GM21619 (cell line): Measurements from ENCODE around the gene CTBP2.
A peak's percentile ranks its signal among the peaks of the same experiment; 100 is the strongest.

Source experiments
- ATAC-seq: cut with Tn5 transposase; IDR thresholded peaks from one replicate; pipeline ENCODE4 v1.9.1; 2021; ENCODE audit not compliant: unreplicated experiment

CTBP2 gene

GRCh38 chr10:124987788-124988187, 172.6 kb downstream of the CTBP2 start:
- no peak for ATAC-seq

DNA sequence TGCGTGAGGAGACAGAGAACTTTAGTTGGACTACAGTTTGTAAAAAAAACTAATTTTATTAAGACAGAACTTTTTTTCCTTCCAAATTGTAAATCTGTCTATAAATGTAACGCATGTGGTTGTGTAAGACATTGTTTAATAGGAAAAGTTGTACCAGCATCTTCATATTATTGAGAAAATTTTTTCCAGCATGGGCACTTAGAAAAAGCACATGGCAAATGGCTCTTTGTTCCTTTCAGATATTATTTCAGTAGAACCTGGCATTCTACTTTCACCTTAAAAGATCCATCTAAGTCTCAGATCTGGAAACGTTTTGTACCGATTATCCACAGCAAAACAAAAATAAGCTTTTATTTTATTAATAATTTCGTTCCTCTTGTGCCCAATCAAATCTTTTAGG, 175.2 kb downstream of the CTBP2 start:
- ATAC-seq = no peak

GRCh38 chr10:124984376-124984775, 176.0 kb downstream of the CTBP2 start:
- ATAC-seq = no peak

DNA sequence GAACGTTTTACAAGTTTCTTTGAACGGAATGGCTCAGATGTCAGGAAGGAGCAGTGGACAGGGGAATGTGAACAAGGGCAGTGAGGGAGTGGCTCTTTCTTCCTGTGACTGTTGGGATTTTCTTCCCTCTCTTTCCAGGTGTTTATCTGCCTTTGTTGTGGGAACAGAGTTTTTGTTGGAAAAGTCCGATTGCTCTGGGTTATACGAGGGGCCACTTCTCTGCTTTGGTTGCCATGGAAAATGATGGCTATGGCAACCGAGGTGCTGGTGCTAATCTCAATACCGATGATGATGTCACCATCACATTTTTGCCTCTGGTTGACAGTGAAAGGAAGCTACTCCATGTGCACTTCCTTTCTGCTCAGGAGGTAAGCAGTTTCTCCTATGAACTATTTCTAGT, 177.0 kb downstream of the CTBP2 start:
- no peak for ATAC-seq

DNA sequence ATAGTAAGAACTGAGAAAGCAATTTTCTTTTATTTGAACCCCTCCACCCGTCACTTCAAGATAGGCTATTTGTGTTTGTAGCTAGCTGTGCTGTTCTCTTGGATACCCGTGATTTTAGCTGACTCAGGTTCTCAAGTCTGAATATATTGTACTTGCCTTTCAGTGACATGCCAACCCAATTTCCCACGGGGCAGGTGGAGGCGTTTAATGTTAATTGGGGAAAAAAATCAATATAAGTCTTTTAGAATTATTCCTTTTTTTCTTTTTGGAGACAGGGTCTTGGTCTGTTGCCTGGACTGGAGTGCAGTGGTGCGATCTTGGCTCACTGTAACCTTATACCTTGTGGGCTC, 182.0 kb downstream of the CTBP2 start:
- ATAC-seq = no peak

GRCh38 chr10:124977648-124978375, 182.6 kb downstream of the CTBP2 start:
- no peak for ATAC-seq

DNA sequence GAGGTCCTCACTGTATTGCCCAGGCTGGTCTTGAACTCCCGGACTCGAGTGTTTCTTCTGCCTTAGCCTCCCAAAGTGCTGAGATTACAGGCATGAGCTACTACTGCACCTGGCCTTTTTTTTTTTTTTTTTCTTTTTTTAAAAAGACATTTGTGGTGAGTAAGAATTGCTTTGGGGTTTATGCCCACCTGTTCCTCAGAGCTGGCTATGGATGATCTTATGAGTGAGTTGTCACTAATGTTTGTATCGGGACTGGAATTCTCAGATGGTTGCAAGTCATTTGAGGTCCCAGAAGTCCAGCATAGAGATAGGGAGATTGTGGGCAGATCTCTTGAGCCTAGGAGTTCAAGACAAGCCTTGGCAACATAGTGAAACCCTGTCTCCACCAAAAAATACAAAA, 183.2 kb downstream of the CTBP2 start:
- no peak for ATAC-seq

DNA sequence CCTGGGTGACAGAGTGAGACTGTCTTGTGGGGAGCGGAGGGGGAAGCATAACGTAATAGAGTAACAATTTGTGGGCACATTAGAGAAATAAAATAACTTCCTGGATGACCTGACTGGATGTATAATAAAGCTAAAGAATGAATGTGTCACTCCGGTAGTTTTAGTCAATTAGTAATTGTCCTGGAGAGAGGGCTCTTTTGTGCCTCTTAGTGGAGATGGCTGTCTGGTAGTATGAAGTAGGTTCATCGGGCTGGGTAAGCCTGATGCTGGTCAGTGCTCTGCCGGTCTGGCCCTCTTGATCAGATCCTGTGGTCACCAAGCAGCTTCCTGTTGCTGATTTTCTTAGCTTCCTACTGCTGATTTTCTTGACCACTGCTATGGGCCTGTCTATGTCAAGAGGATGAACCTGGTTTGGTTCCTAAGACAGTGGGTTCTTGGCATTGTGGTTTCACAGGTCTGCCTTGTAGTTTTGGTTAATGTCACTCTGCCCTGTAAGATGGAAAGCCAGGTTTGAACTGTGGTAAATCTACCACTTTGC, 184.3 kb downstream of the CTBP2 start:
- peak; percentile 74 for ATAC-seq

DNA sequence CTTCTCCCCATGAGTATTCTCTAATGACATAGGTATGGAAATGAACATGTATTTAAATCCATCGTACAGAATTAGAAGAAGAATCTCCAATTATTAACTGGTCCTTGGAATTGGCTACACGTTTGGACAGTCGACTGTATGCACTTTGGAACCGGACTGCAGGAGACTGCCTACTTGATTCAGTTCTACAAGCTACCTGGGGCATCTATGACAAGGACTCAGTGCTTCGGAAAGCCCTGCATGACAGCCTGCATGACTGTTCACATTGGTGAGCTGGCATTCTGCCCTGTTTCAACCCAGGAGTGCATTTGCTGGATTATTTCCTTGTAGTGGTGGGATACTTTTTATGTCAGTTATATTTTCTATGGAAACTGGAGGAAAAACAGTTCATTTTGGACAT, 186.2 kb downstream of the CTBP2 start:
- no peak for ATAC-seq

DNA sequence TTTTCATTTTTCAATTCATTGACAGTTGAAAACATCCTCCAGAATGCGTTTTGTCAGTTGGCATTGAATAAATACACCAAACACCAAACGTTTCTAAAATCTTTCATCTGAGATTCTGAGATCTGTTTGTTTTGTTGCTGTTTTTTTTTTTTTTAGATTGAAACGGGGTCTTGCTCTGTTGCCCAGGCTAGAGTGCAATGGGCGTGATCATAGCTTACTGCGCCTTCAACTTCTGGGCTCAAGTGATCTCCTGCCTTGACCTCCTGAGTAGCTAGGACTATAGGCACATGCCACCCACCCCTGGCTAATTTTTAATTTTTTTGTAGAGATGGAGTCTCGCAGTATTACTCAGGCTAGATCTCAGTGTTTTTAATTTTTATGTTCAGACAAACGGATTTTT, 187.7 kb downstream of the CTBP2 start:
- ATAC-seq = no peak

- ATAC-seq = peak; percentile 43
These were observed 189.1 kb downstream of the CTBP2 start for GRCh38 chr10:124971276-124971675.

- no peak for ATAC-seq
These were observed 193.1 kb downstream of the CTBP2 start for GRCh38 chr10:124967255-124967654.

DNA sequence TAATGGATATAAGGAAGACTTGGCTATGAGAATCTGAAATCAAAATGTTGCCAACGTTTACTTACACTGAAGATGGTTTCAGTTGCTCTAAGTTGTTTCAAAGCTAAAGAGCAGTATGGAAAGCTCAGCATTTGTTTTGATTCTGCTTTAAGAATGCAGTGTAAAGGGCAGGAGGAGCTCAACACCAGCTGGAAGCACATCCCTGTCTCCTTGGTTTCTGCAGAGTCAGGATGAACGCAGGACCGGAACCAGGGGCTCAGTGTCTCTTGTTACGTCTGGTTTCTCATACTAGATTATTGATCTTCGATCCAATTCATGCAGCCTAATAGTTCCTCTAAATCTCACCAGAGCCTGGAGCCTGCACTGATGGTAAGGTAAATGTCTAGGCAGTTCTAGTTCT, 194.4 kb downstream of the CTBP2 start:
- no peak for ATAC-seq

DNA sequence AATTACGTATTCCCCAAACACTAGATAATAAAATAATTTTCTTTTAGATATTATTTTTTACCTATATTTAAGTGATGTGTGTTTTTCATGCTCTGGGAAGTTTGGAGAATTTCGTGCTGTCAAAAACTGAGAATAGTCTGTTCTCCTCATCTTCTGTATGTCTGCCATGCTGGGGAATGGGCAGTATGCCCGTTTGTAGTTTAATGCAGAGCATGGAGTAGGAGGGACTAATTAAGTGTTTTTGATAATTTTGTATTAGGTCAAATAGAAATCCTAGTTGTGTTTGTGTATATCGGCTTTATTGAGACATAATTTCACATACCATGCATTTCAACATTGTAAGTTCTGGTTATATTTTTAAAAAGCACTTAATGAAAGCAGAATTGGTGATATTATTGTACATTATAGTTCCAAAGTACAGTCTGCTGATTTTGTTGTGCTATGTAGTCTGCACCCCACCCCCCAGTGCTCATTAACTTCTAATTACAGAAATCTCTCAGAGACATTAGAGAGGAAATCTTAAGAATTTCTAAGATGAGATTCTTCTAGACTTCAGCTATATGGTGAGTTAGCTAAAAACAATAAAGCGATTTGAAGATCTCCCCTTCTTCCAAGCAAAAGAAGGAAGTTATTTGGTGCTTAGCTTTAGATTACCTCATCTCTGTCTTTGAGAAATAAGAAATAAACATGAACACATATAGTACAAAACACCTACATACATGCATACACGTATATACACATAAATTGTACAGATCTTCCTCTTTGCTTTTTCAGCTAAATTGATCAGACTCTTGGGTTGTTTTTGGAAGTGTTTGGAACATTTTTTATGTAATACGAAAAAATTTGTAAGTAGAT, 196.3 kb downstream of the CTBP2 start:
- no peak for ATAC-seq

GRCh38 chr10:124962421-124962820, 197.9 kb downstream of the CTBP2 start:
- no peak for ATAC-seq

DNA sequence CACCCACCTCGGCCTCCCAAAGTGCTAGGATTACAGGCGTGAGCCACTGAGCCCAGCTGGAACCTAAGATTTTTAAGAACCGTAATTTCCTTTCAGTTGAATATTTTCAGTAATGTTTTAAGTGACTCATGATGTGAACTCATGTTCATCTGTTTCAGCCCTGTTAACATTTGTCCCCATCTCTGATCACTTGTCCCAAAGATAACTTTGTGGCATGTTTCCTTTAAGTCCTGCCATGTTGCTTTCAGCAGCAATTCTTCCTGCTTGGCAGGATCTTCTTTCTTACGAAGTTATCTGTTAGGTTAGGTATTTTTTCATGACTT, 199.2 kb downstream of the CTBP2 start:
- ATAC-seq = no peak

DNA sequence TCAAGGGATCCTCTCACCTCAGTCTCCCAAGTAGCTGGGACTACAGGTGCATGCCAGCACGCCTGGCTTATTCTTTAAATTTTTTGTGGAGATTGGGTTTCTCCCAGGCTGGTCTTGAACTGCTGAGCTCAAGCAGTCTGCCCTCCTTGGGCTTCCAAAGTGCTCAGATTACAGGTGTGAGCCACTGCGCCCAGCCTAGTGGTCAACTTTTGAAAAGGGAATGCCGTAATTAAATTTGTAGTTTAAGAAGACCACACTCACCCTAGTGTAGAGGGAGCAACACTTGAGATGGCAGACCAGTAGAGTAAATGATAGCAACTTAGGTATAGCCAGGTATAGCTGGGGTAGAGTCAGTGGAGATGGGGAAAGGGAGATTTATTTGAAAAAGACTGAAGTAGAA, 200.8 kb downstream of the CTBP2 start:
- no peak for ATAC-seq

DNA sequence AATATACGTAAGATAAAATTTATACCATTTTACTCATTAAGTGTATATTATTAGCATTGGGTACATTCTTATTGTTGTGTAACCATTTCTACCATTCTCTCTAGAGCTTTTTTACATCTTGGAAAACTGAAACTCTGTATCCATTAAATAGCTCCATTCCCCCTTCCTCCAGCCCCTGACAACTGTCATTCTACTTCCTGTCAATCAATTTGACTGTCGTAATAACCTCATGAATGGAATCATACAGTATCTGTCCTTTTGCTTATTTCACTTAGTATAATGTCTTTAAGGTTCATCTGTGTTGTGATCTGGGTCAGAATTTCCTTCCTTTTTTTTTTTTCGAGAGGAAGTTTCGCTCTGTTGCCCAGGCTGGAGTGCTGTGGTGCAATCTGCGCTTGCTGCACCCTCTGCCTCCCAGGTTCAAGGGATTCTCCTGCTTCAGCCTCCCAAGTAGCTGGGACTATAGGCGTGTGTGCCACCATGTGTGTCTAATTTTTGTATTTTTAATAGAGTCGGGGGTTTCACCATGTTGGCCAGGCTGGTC, 202.9 kb downstream of the CTBP2 start:
- ATAC-seq = no peak

- no peak for ATAC-seq
These were observed 203.6 kb downstream of the CTBP2 start for GRCh38 chr10:124956764-124957163.

GRCh38 chr10:124955868-124956267, 204.5 kb downstream of the CTBP2 start:
- no peak for ATAC-seq

GRCh38 chr10:124955243-124955642, 205.1 kb downstream of the CTBP2 start:
- ATAC-seq = no peak

DNA sequence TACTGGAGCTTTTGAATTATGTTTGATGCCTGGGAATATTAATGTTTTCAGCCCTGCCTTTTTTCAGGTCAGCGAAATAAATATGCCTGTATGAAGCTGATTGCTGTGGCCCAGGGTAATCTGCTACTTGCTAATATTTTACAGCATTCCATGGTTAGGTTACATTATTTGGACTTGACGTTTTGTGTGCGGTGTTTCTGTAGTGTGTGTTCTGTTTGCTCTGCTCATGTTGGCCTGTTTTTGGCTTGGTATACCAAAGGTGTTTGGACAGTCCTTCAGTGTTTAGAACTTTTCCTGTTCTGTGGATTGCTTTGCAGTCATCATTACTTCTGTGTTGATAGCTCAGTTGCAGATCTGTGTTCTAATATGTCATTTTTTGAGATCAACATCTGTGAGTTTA, 206.9 kb downstream of the CTBP2 start:
- ATAC-seq = no peak
